NCI-H187 treated with DMSO at 0.1 percent for 48 hours (cell line): ENCODE results near the gene VAC14.
"Not testable (repeated sequence)": the region's sequence is repeated elsewhere in the genome, so short reads cannot be mapped to it uniquely, and the experiment has no call there.

Source experiments
- DNase-seq: peaks from one replicate; lab custom pipeline; 2025; lab: John Stamatoyannopoulos, UW

Gene VAC14

DNA sequence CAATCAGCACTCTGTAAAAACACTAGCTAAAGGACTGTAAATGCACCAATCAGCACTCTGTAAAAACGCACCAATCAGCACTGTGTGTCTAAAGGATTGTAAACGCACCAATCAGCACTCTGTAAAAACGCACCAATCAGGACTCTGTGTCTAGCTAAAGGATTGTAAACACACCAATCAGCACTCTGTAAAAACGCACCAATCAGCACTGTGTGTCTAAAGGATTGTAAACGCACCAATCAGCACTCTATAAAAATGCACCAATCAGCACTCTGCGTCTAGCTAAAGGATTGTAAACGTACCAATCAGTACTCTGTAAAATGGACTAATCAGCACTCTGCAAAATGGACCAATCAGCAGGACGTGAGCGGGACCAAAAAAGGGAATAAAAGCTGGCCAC is 58.0 kb downstream of the VAC14 start:
- DNase-seq = not testable (repeated sequence)

DNA sequence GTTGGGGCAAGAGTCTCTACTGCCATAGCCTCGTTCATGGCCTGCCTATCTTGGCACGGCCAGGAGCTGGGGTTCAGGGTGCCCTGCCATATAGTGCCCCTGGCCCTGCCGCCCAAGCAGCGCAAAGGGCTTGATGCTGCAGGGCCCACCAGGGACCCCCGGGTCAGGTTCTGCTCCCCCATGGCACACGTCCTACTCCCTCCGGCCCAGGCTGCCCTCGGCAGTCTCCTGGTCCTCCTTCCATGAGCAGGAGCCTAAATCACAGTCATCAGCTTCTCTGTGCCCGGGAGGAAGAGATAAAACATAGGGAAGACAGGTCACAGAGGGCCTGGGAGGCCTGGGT is 59.2 kb downstream of the VAC14 start:
- no peak for DNase-seq

DNA sequence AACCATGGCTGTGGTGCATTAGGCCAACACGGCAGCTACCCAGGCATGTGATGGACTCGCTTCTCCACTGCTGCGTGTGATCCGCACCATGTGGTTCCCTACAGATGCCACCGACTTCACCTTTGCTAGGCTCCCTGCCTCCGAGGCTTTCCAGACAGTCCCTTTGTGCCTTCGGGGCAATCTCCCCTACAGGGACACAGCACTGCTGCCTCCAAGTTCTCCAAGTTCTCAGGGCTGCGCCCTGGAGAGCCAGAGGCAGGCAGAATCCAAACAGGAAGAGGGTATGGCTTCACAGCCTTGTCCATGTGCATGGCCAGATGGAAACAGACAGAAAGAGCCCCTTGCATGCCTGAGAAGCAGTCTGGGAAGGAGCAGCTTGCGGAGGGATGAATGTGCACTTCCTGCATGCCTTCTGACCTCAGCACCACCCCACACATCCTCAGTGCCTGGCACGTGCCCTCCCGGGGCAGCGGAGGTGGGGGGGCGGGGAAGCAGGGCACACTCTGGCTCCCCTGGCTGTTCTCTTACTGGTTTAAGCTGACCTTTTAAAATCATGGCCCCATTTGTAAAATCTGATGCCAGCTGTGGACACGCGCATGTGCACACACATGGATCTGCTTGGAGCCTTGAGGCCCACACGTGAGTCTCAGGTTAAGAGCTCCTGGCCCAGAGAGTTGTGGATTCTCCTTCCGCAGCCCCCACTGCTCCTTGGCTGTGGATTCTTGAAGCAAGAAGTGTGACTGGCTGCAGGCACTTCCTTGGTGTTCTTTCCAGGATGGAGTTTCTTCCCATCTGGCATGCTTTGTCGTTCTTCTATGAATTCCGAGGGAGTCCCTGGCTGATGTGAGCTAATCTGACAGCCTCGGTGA is 59.8 kb downstream of the VAC14 start:
- DNase-seq = no peak

DNA sequence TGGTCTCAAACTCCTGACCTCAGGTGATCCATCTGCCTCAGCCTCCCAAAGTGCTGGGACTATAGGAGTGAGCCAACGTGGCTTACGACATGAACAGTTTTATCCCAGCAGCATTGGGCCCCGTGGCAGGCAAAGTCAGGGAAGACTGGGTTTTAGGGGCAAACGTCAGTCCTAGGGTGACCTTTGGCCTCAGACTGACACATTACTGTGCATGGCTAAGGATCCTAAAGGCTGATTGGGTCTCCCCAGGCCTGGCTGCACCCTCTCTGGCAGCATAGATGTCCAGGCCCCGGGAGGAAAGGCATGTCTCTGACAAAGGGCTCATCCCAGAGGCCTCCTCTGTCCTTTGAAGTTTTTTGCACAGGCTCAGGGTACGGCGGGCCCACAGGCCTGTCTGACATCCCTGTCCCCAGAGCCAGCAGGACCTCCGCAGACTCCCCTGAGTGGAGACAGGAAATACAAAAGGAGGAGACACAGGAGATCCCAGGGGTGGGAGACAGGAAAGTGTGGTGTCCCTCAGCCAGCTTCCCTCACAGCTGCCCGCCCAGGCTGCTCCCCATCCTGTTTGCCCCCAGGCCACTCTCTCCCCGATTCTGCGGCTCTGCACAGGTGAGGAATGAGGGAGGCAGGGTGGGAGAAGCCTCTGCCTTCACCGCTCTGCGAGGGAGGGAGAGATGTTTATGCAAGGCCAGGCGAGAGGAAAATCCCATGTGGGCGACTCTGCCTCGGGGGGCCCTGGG is 60.6 kb downstream of the VAC14 start:
- DNase-seq = no peak

DNA sequence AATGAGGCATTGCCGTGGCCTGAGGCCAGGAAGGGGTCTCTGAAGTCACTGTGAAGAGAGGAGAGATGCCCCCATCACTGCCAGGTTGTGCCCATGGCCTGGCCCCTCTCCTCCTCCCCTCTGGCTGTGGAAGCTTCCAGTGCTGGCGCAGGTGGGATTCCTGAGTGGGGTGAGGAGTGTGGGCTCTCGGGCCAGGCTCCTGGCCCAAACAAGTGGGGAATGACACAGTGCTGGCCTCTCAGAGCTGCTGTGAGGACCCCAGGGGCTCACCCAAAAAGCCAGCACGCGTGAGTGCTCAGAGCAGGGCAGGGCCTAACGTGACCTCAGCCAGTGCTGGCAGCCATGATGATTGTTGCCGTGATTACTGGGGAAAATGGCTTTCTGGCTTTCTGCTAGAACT is 61.6 kb downstream of the VAC14 start:
- no peak for DNase-seq

DNA sequence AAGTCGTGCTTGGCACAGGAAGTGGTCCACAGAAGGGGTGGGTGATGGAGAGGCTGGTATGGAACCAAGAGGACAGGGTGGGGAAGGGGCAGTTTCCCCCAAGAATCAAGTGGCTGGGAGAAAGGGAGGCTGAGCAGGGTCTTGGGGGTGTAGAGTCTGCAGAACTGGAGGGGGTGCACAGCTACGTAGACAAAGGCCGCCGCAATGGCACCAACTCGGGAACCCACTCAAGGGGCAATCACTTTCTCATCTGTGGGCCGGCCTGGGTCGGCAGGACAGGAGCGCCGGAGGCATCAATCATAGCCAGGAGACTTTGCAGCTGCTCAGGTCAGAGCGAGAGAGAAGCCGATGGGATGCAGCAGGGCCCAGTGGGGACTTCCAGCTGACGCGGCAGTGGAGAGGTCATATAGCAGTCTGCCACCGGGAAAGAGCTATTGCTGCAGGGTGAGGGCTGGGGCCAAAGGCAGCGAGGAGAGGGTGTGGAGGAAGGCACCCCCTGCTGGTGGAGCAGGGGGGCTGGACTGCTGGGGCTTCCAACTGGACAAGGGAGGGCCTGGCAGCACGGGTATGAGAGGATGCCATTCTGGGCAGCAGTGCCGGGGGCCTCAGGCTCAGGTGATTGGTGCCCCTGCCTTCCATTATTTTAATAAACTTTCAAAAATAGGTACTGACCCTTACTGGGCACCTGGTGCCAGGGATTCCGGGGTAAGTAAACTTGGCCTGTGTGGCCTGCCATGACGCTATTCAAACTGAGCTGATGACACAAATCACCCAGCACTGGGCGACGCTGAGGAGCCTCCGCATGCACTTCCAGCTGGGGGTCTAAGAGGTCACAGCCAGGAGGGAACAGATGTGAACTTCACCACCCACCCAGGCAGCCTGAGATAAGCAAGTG is 62.6 kb downstream of the VAC14 start:
- no peak for DNase-seq

DNA sequence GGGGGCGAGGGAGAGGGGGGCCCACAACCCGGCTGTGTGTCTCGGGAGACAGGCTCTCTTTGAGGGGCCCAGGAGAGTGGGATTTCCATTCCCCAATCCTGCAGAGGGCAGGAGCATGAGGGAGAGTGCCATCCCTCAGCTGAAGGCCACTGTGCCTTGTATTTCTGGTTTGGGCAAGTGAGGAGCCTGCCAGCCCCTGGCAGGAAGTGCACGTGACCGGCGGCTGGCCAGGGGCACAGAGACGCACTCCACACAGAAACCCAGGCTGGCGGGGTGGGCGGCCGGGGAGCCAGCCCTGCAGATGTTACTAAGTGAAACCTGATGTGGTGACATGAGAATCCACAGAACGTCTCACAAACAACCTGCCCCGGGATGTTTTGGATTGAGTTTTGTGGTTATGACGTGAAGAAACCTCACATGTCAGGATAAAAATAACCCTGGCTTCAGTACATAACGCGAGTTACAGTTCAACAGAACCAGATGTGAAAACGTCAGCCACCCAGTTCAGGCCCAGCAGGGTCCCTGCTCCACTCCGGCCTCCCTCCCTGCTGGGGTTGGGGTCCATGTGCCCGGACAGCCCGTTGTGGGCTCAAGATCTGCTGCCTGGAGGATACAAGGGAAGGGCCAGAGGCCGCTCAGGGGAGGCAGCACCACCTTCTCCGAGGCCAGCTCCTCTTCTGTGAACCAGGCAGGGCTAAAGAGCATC is 63.4 kb downstream of the VAC14 start:
- DNase-seq = no peak

DNA sequence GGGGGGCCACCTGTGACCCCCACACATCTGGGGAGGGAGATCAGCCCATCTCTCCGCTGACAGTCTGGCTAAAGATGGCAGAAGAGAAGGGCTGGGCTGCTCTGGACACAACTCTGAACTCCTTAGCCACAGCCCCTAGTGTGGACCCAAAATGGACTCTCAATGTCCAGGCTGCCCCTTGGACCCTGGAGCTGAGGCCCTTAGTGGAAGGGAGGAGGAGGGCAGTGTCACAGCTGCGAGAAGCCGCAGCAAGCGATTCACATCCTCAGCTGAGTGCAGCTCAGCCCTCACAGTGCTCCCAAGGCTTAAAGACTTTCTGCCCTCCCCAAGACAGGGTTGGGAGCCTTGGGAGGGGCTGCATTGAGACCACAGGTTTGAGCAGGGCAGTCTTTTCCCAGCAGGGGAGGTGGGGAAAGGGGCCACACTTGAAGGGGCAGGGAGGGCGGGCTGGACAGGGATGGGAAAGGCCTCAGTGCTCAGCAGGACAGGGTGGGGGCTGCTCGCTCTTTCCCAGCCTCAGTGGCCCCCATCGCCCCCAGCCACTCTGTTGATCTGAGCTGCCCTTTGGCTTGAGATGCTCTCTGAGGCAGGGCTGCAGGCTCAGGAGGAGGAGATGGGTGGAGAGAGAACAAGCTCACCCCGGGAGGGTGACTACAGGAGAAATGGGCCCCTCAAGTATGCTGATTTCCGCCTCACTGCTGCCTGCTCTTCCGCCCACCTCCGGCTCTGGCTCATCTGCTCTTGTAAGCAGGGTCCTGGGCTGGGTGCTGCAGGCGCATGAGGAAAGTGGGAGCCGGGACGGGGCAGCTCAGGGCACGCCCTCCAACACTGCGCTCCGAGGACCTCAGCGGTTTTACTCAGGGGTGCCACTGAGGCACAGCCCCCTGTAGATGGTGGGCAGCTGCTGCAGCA is 64.2 kb downstream of the VAC14 start:
- no peak for DNase-seq

DNA sequence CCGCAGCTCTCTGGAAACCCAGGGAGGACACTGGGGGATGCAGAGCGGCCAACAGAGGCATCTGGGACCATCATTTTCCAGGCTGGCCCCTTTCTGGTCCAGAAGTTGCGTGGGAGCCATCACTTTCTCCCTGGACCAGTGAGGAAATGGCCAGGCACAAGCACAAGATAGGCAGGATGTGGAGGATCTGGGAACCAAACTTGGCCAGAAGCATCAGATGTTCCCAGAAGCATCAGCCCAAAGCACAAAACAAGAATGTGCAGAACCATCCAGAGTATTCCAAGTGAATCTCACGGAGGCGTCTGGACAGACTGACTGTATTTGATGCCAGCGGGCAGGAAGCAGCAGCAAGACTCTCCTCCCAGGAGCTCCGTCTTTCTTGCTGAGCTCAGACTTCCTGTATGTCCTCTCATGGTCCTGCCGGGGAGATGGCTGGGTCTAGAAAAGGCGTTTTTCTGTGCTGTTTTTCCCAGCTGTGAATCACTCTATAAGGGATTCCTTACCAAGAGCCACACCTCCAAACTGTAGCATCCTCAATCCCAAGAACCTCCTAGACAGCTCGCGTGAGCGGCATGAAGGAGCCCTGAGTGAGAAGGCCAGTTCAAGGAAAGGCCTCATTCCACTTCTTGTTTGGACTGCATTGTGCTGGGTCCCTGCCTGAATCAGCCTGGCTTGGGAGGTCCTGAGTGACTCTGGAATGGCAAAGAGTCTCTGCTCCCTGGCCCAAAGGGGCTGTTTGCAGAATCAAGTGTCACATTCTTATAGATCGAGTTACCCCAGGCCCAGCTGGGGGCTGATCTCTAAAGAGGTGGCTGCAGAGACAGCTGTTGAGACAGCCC is 65.6 kb downstream of the VAC14 start:
- DNase-seq = no peak

DNA sequence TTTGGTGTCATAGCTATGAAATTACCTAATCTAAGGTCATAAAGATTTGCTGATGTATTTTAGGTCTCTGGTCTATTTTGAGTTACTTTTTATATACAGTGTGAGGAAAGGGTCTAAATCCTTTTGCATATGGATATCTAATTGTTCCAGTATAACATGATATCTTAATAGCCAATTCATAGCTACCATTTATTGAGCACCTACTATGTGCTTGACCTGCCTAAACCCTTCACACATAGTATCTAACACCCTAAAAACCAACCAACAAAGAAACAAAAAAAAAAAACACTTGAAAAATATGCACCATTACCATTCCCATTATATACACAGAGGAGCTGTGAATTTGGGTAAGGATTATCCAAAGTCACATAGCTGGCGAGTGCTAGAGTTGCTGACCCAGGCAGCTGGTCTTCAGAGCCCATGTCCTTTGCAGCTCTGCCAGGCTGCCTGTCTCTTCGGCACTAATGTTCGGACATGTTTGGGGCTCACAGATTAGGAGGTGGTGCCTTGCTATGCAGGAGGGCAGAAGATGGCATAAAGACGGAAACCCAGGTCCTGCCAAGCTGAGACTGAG is 66.3 kb downstream of the VAC14 start:
- no peak for DNase-seq

DNA sequence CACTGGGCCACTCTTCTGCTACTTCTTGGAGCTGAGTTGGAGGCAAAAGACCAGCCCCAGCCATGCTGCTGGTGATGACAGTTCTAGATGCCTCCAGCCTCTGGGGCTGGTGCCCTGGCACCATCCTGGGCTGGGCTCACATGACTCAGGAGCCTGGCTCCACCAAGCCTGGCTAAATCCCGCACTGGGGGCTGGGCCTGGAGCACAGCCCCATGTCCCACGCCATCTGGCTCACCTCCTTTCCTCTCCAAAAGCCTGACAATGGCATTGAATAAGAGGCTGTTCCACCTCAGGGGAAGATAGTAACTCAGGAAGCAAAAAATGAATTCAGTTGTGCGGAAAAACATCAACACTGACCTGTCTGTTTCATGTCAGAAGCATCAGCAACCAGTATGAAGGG is 70.0 kb downstream of the VAC14 start:
- no peak for DNase-seq

DNA sequence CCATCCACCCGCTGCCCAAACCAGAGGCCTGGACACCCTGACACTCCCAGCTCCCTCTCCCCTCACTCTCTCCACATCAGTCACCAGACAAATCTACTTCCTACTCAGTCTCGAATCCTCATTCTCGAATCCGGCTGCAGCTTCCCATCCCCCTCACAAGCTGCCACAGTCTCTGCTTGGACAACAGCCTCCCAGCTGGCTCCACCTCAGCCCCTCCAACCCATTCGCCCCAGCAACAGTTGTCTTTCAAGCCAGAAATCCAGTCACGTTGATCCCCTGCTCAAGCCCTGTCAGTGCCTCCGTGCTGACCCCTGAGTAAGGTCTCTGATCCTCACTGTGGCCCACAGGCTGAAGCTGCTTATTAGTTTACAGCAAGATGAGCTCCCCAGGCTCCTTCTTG is 70.9 kb downstream of the VAC14 start:
- no peak for DNase-seq

DNA sequence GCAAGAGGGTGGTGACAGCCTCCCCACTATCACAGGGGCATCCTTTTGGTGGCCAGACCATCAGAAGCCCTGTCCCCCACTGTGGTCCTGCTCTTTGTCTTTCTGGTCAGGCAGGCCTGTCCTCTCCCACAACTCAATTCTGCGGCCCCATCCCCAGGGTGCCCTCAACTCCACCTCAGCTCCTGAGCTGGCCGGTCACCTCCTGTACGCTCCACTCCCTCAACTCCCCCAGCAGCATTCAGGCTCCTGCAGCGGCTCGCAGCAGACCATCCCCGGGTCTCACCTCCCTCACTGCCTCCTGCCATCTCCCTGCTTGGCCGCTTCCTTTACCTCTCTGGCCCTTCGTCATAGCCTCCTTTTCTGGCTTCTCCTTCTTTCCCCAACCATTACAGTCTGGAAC is 71.7 kb downstream of the VAC14 start:
- DNase-seq = no peak

DNA sequence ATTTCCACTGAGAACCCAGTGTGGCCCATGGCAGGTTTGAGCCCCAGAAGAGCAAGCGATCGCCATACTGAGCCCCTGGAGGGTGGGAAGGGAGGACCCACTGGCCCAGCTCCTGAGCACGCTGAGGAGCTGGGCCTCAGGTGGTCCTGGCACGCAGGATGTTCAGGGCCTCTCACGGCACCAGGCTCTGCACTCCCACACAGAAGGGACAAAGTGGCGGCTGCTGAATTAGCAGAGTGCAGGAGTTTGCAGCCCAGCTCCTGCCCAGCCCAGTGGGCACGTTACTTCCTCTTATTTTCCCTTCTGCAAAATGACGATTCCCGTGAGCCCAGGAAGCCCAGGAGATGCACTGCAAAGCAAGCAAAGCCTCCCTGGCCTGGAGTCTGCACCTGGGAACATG is 72.8 kb downstream of the VAC14 start:
- no peak for DNase-seq

DNA sequence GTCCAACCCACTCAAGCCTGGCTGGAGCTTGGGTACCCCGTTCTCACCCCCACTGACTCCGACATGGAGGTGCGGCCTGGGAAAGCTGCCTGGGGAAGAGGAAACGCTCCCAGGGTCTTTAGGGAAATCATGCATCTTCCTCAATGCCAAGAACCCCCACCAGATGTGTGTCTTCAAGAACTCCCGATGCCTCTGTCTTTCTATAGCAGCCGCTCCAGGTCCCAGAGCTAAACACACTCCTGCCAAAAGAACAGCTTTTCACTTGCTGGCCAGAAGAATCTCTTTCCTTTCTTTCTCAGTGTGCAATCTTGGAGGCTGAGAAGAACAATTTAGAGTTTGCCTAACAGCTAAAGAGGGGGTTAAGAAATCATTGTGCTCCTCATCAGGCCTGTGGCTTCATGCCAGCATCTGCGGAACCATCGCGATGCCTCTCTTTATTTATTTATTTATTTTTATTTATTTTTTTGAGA is 74.0 kb downstream of the VAC14 start:
- DNase-seq = no peak

DNA sequence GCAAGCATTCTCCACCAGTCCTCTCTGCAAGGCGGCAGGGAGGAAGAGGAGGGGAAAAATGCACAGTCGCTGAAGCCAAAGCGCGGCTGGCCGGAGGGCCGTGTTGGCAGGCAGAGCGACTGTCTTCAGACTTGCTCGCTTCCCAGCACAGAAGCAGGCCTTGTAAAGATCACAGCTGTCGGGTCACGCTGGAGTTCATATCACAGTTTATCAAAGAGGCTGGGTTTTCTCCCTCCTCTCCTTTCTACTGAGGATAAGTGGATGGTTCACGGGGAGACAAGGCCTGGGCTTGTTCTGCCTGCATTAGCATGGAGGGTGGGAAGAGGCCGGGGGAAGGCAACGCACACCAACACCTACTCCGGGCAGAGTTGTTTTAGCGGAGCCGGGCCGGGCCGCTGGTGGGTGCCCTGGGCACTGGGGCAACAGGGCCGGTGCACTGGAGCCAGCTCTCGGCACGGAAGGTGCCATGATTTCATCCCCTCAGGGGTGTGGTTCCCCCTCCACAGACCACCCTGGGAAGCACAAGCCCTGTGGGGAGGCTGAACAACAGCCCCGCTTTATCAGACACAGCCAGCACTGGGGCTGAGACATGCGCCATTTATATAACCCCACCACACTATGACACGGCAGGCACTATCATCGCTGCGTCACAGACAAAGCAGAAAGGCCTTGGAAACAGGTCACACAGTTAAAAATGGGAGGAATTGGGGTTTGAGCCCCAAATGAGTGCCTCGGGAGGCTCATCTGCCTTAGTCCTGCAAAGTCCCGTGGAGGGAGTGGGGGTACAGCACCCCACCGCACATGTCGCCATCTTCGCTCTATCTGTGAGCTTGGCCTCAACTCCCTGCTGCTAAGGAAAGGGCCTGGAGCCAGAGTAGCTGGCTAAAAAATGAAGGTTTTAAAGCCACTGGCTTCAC is 74.8 kb downstream of the VAC14 start:
- DNase-seq = no peak

DNA sequence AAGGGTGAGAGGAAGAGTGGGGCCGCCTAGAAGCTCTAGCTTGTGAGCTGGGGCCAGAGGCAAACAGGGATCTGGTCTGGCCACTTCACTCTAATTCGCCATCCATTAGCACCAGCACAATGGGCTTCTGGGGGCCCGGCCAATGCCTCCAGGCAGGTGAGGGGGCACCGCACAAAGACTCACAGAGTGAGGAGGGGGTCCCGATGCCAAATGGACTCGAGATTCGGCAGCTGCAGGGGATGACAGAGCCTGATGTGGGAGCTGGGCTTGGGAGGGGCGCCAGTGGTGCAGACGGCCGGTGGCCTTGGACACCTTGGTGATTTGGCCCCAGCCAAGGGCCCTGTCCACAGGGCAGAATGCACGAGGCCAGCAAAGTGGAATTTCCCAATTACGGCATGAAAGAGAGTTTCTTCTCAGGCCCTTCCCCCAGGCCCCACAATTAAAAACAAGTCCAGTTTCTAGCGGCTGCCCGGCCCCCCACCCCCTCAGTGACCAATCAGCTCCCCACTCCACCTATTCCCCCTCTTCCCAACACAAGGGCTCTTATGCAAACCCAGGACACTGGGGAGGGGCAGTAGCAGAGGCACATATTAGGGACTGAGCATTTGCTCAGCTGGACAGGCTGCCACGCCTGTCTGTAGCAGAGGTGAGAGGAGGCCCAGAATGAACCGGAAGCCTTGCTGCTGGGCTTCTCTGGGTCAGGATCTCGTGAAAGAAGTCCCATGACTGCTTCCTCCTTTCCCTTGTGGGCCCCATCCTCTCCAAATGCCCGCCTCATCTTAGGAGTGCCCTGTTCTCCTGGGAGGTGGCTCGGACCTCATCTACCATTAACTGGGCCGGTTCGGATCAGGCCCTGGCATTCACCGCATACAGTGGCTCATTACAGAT is 75.7 kb downstream of the VAC14 start:
- no peak for DNase-seq
